Gastrocnemius medialis (tissue), 4 donors: ENCODE results near the gene PXDN. TPM values are rescaled to one million over a fixed set of nuclear protein-coding genes. Genes with fewer than 3 reads are reported as not detected.

Source experiments
- ATAC-seq, 2 donors: fragments of 150-250 bp; one replicate each; pipeline ENCODE4 v1.9.1; 2016
- DNase-seq, 2 donors: peaks; one replicate each; pipeline ENCODE4 v3.0.0-alpha.2; 2019
- H3K27ac ChIP-seq, 4 donors: fragments of 200-600 bp; sonication (generic); 1 replicate in 1 of 4; 2 replicates in 3 of 4; pipeline ENCODE4 v1.5.1; 2016 to 2018; ENCODE audit warnings: mild to moderate bottlenecking in 2 of 4, moderate library complexity in 1 of 4
- H3K27me3 ChIP-seq, 3 donors: fragments of 200-600 bp; sonication (generic) in 2 of 3; 1 replicate in 1 of 3; 2 replicates in 2 of 3; pipeline versions ENCODE4 v1.5.1 to v1.6.0; 2016 to 2019; ENCODE audit warnings: mild to moderate bottlenecking in 1 of 3, moderate library complexity in 1 of 3
- H3K36me3 ChIP-seq, 2 donors: fragments of 200-600 bp; sonication (generic) in 1 of 2; one replicate each; pipeline ENCODE4 v1.5.1; 2017 to 2018
- H3K4me1 ChIP-seq, 2 donors: fragments of 200-600 bp; sonication (generic) in 1 of 2; one replicate each; pipeline ENCODE4 v1.5.1; 2016 to 2017; ENCODE audit warnings: mild to moderate bottlenecking in 2 of 2
- H3K4me3 ChIP-seq, 4 donors: fragments of 200-600 bp; sonication (generic) in 3 of 4; 1 replicate in 1 of 4; 2 replicates in 3 of 4; pipeline ENCODE4 v1.5.1; 2016 to 2019; ENCODE audit warnings: mild to moderate bottlenecking in 2 of 4
- H3K9me3 ChIP-seq, 3 donors: fragments of 200-600 bp; sonication (generic) in 2 of 3; 1 replicate in 1 of 3; 2 replicates in 2 of 3; pipeline ENCODE4 v1.5.1; 2016 to 2019
- POLR2A ChIP-seq, 2 donors: fragments of 450-650 bp; IDR thresholded peaks; one replicate each; pipeline ENCODE4 v1.6.1; 2017; ENCODE audit warnings: antibody characterized with exemption in 2 of 2, mild to moderate bottlenecking in 2 of 2, moderate library complexity in 2 of 2
- in situ Hi-C, 4 donors: fragments of 200-750 bp; cut with MboI; loops; one replicate each; pipeline versions ENCODE4 v1.15.0 to v1.8.0; 2017; ENCODE audit warnings: low sequenced_read_pairs in 4 of 4
- intact Hi-C: fragments of 100-400 bp; cut with DNase I; formaldehyde crosslinking; loops from one replicate; pipeline ENCODE4 v1.15.1; 2023; ENCODE audit warnings: low total_unique reads
- total RNA-seq, 4 donors: library from RNA; depleted of rRNA; stranded (reverse); fragments of >200 nt; gene quantifications; one replicate each; pipeline versions ENCODE4 v1.1.0 to v1.2.3, GENCODE V29; 2016
- TF ChIP-seq, protein P1 (sequence below), 5 experiments: fragments of 450-650 bp in 3 of 5; fragments of 200-600 bp in 2 of 5; sonication (generic) in 2 of 5; IDR thresholded peaks in 4 of 5; conservative IDR thresholded peaks in 1 of 5; 1 replicate in 4 of 5; 2 replicates in 1 of 5; pipeline ENCODE4 v1.5.1; 2016 to 2019; ENCODE audit warnings: antibody characterized with exemption in 5 of 5, mild to moderate bottlenecking in 3 of 5, moderate library complexity in 3 of 5

The PXDN gene
- total RNA-seq, 4 donors from 2014 or later, result 7.8 to 13.4 (median 10.3) TPM

DNA sequence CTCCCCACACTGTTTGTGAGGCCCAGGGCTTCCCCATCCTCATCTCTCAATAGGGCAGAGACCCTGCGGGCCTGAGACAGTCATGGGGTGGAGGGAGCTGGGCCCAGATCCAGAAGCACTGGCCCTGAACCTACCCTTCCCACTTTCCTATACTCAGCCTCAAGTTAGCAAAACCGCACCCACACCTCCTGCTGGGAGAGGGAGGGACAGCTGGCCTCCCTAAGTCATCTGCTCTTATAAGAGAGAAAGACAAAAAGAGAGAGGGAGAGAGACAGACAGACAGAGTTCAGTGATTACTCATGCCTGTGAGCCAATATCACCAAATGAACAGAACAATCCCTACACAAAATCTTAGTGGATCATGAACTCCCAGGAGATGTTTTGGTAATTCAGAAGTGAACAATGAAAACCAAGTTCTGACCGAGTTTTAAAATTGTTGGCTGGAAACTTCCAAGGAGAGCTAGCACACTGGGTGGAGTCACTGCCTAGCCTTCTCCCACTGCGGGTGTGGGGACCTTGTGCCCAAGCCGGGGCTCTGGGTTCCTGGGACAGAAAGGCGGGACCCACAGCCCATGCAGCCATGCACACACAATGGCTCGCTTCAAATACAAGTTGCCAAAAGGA lies 130.5 kb downstream of the PXDN start:
- ATAC-seq (peak; percentile 77 to 84), DNase-seq (peak in 1 of 2 donors; percentile 28)
- intact Hi-C loops, result no loop called here
- in situ Hi-C loops, result no loop called here
- TF ChIP-seq, protein P1, sequence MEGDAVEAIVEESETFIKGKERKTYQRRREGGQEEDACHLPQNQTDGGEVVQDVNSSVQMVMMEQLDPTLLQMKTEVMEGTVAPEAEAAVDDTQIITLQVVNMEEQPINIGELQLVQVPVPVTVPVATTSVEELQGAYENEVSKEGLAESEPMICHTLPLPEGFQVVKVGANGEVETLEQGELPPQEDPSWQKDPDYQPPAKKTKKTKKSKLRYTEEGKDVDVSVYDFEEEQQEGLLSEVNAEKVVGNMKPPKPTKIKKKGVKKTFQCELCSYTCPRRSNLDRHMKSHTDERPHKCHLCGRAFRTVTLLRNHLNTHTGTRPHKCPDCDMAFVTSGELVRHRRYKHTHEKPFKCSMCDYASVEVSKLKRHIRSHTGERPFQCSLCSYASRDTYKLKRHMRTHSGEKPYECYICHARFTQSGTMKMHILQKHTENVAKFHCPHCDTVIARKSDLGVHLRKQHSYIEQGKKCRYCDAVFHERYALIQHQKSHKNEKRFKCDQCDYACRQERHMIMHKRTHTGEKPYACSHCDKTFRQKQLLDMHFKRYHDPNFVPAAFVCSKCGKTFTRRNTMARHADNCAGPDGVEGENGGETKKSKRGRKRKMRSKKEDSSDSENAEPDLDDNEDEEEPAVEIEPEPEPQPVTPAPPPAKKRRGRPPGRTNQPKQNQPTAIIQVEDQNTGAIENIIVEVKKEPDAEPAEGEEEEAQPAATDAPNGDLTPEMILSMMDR (IDR thresholded peaks at IDR 0.05 in 4 of 5, conservative IDR thresholded peaks at IDR 0.05 in 1 of 5), result no peak
- no peak for TF ChIP-seq POLR2A (IDR thresholded peaks at IDR 0.05)
- H3K27ac ChIP-seq, result peak overlapping the region in 3 of 4 donors; percentile 14 to 58 (median 29)
- no peaks in the 10 kb centered on the region for H3K27me3 ChIP-seq
- no peak overlapping the region for H3K4me3 ChIP-seq
- H3K9me3 ChIP-seq, result no peaks in the 10 kb centered on the region
- no peaks in the 10 kb centered on the region for H3K4me1 ChIP-seq
- no peaks in the 10 kb centered on the region for H3K36me3 ChIP-seq

DNA sequence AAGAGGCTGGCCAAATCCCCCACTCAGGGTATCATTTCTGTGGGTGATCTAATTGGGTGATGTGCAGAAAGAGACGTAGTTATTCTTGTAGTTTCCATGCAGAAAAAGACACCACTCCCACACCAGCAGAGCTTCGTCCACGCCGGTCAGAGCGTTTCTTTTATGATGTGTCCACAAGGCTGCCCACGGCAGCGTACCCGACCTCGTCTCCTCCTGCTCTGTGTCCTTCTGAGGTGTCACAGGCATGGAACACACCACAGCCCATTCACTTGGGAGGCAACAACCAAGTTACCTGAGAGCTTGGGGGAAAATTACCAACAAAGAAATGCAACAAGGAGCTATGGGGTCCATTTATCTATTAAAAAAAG lies 131.3 kb downstream of the PXDN start:
- H3K36me3 ChIP-seq, result no peaks in the 10 kb centered on the region
- no peak overlapping the region for H3K27ac ChIP-seq
- TF ChIP-seq, protein P1 (IDR thresholded peaks at IDR 0.05 in 4 of 5, conservative IDR thresholded peaks at IDR 0.05 in 1 of 5), result no peak
- TF ChIP-seq POLR2A (IDR thresholded peaks at IDR 0.05), result no peak
- H3K4me3 ChIP-seq, result no peak overlapping the region
- in situ Hi-C loops, result no loop called here
- no peaks in the 10 kb centered on the region for H3K27me3 ChIP-seq
- intact Hi-C loops, result no loop called here
- no peak for DNase-seq
- ATAC-seq, result no peak
- no peaks in the 10 kb centered on the region for H3K9me3 ChIP-seq
- H3K4me1 ChIP-seq, result no peaks in the 10 kb centered on the region

DNA sequence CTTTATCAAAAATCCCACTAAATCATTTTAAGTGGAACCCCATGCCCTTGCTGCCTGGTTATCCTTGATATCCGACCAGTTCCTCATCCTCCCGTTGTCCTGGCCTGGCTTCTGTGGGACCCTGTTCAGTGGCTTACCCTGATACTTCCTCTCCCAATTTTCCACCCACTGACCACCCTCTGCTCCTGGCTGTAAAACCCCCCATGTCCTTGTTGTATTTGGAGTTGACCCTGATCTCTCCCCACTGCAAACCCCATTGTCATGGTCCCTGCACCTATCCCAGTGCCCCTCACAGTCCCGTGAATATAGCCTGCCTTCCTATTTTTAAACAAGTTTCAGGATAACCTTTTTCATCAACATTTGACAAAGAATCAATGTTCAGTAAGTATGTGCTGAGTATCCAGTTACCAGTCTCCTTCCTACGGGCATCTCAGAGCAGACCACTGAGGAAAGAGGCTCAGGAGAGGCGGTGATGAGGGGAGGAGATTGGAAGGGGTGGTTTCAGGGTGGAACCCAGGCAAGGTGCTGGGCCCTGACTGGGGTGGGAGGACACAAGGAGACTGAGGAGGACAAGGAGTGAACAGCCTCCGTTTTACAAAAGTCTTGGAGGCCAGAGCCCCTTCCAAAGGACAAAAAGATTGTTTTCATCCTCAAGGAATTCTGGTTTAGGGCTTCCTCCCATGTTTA lies 131.8 kb downstream of the PXDN start:
- H3K4me3 ChIP-seq, result no peak overlapping the region
- H3K9me3 ChIP-seq, result no peaks in the 10 kb centered on the region
- intact Hi-C loops (no loop called here), in situ Hi-C loops (no loop called here)
- no peaks in the 10 kb centered on the region for H3K4me1 ChIP-seq
- no peaks in the 10 kb centered on the region for H3K27me3 ChIP-seq
- H3K27ac ChIP-seq, result no peak overlapping the region
- no peaks in the 10 kb centered on the region for H3K36me3 ChIP-seq
- no peak for TF ChIP-seq POLR2A (IDR thresholded peaks at IDR 0.05)
- TF ChIP-seq, protein P1 (IDR thresholded peaks at IDR 0.05 in 4 of 5, conservative IDR thresholded peaks at IDR 0.05 in 1 of 5), result no peak
- ATAC-seq (no peak), DNase-seq (no peak)

DNA sequence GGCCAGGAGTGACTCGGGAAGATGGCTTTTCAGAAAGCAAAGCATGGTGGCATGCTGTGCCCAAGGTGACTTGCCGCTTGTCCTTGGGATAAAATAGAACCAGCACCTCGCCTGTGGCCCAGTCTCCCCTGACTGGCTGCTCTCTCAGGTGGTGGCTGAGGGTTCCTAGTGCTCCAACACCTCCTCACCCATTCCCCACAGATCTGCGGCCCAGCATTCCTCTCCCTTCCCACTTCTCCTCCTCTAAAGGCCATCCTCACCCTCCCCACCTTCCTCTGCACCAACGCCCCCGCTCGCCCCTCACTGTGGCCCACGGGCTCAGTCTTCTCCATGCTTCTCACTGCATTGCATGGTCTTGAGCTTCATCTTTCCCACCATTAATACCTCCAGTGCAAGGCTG lies 132.4 kb downstream of the PXDN start:
- no peaks in the 10 kb centered on the region for H3K9me3 ChIP-seq
- no peak overlapping the region for H3K27ac ChIP-seq
- no peaks in the 10 kb centered on the region for H3K36me3 ChIP-seq
- in situ Hi-C loops, result no loop called here
- H3K4me1 ChIP-seq, result no peaks in the 10 kb centered on the region
- intact Hi-C loops, result no loop called here
- peaks cover 0 to 3% (median 3%) of the 10 kb centered on the region in 3 donors for H3K27me3 ChIP-seq
- ATAC-seq (no peak), DNase-seq (no peak)
- H3K4me3 ChIP-seq, result no peak overlapping the region
- TF ChIP-seq, protein P1 (IDR thresholded peaks at IDR 0.05 in 4 of 5, conservative IDR thresholded peaks at IDR 0.05 in 1 of 5), result no peak
- TF ChIP-seq POLR2A (IDR thresholded peaks at IDR 0.05), result no peak
